A549 (cell line): Measurements from ENCODE around the gene MLLT11. TPM values are rescaled to one million over a fixed set of nuclear protein-coding genes. Genes with fewer than 3 reads are reported as not detected.
A peak's percentile ranks its signal among the peaks of the same experiment; 100 is the strongest.

ENCODE experiments used
- CBX8 ChIP-seq: fragments of 200-600 bp; sonication (generic); IDR thresholded peaks from 2 replicates; pipeline ENCODE4 v1.6.1; 2016
- CHD2 ChIP-seq: fragments of 150-350 bp; IDR thresholded peaks from 2 replicates; pipeline ENCODE4 v1.6.1; 2014; ENCODE audit warnings: low read length; ENCODE audit not compliant: partially characterized antibody
- CHD4 ChIP-seq: fragments of 200-600 bp; sonication (generic); IDR thresholded peaks from 2 replicates; pipeline ENCODE4 v1.6.1; 2016; ENCODE audit warnings: antibody characterized with exemption, mild to moderate bottlenecking, borderline replicate concordance
- E2F6 ChIP-seq: IDR thresholded peaks from 2 replicates; pipeline ENCODE4 v1.6.1; 2012; ENCODE audit warnings: low read depth, borderline replicate concordance
- EHF ChIP-seq: fragments of 250-450 bp; sonication (Bioruptor Pico); IDR thresholded peaks from 2 replicates; pipeline ENCODE4 v1.5.0; 2020; ENCODE audit warnings: mild to moderate bottlenecking
- EHMT2 ChIP-seq: fragments of 200-600 bp; sonication (generic); IDR thresholded peaks from 2 replicates; pipeline ENCODE4 v1.6.1; 2016; ENCODE audit warnings: antibody characterized with exemption, low read depth, mild to moderate bottlenecking, moderate library complexity
- EP300 ChIP-seq, 2 experiments: fragments of >200 bp; sonication (Bioruptor Twin); formaldehyde crosslinking; IDR thresholded peaks; 2 replicates in 1 of 2; 3 replicates in 1 of 2; pipeline ENCODE4 v1.6.1; 2016 to 2017
- FOSB ChIP-seq: fragments of 250-450 bp; sonication (Bioruptor Pico); IDR thresholded peaks from 2 replicates; pipeline ENCODE4 v1.5.0; 2020; ENCODE audit warnings: mild to moderate bottlenecking, moderate library complexity
- FOSL2 ChIP-seq, 2 experiments: fragments of 450-650 bp in 1 of 2; fragments of >200 bp in 1 of 2; sonication (Bioruptor Twin) in 1 of 2; formaldehyde crosslinking; IDR thresholded peaks; 2 replicates each; pipeline versions ENCODE4 v1.5.0 to v1.6.1; 2016 to 2020; ENCODE audit warnings: mild to moderate bottlenecking in 1 of 2, moderate library complexity in 1 of 2
- FOXS1 ChIP-seq: fragments of 250-450 bp; sonication (Bioruptor Pico); IDR thresholded peaks from 2 replicates; pipeline ENCODE4 v1.5.0; 2020; ENCODE audit warnings: mild to moderate bottlenecking, moderate library complexity
- HOXA7 ChIP-seq: fragments of 250-450 bp; sonication (Bioruptor Pico); IDR thresholded peaks from 2 replicates; pipeline ENCODE4 v1.5.0; 2020; ENCODE audit warnings: mild to moderate bottlenecking, moderate library complexity
- HOXB13 ChIP-seq: fragments of 250-450 bp; sonication (Bioruptor Pico); IDR thresholded peaks from 2 replicates; pipeline ENCODE4 v1.5.0; 2020; ENCODE audit warnings: low read depth, mild to moderate bottlenecking, moderate library complexity
- JUN ChIP-seq, 2 experiments: fragments of >200 bp; sonication (Bioruptor Twin); formaldehyde crosslinking; IDR thresholded peaks; 2 replicates in 1 of 2; 3 replicates in 1 of 2; pipeline ENCODE4 v1.6.1; 2016 to 2017
- JUNB ChIP-seq: fragments of >200 bp; sonication (Bioruptor Twin); formaldehyde crosslinking; IDR thresholded peaks from 2 replicates; pipeline ENCODE4 v1.6.1; 2016
- MAZ ChIP-seq: fragments of 150-350 bp; IDR thresholded peaks from 2 replicates; pipeline ENCODE4 v1.6.1; 2014; ENCODE audit warnings: antibody characterized with exemption, low read depth, low read length, borderline replicate concordance
- NR3C1 ChIP-seq: fragments of >200 bp; sonication (Bioruptor Twin); formaldehyde crosslinking; IDR thresholded peaks from 3 replicates; pipeline ENCODE4 v1.6.1; 2017
- POLR2A ChIP-seq: IDR thresholded peaks from 2 replicates; pipeline ENCODE4 v1.6.1; 2012; ENCODE audit warnings: mild to moderate bottlenecking, low read length
- POLR2AphosphoS2 ChIP-seq: conservative IDR thresholded peaks from 2 replicates; pipeline ENCODE4 v1.6.1; 2012; ENCODE audit warnings: low read length, improper control_type of control experiment, inconsistent platforms
- RAD21 ChIP-seq, 2 experiments: fragments of >200 bp in 1 of 2; sonication (Bioruptor Twin) in 1 of 2; formaldehyde crosslinking in 1 of 2; IDR thresholded peaks in 1 of 2; conservative IDR thresholded peaks in 1 of 2; 2 replicates in 1 of 2; 3 replicates in 1 of 2; pipeline ENCODE4 v1.6.1; 2012 to 2018; ENCODE audit warnings: inconsistent platforms in 1 of 2
- RARB ChIP-seq: fragments of 250-450 bp; sonication (Bioruptor Pico); IDR thresholded peaks from 2 replicates; pipeline ENCODE4 v1.8.0; 2021; ENCODE audit warnings: mild to moderate bottlenecking, moderate library complexity
- SMC3 ChIP-seq: fragments of >200 bp; sonication (Bioruptor Twin); formaldehyde crosslinking; IDR thresholded peaks from 3 replicates; pipeline ENCODE4 v1.6.1; 2018; ENCODE audit warnings: inconsistent platforms
- SREBF2 ChIP-seq: fragments of 450-650 bp; IDR thresholded peaks from 2 replicates; pipeline ENCODE4 v1.6.1; 2014; ENCODE audit warnings: mild to moderate bottlenecking, moderate library complexity
- ZC3H11A ChIP-seq: fragments of 450-650 bp; IDR thresholded peaks from 2 replicates; pipeline ENCODE4 v1.6.1; 2014; ENCODE audit warnings: antibody characterized with exemption, mild to moderate bottlenecking
- ZNF302 ChIP-seq: fragments of 250-450 bp; sonication (Bioruptor Pico); IDR thresholded peaks from 2 replicates; pipeline ENCODE4 v1.9.0; 2021; ENCODE audit warnings: inconsistent platforms, mild to moderate bottlenecking, moderate library complexity
- polyA plus RNA-seq, 4 experiments: library from polyadenylated mRNA; depleted of rRNA in 3 of 4; stranded (reverse); fragments of >200 nt; fragmentation: RNase III in 1 of 4; extraction: RNeasy Plus Mini Kit Qiagen cat#74134 plus additional on column Dnase treatment in 1 of 4; gene quantifications; 2 replicates in 3 of 4; 3 replicates in 1 of 4; pipeline ENCODE4 v1.2.3, GENCODE V29; 2011 to 2017
- TF ChIP-seq, protein P1 (sequence below): fragments of 250-450 bp; sonication (Bioruptor Pico); IDR thresholded peaks from 2 replicates; pipeline ENCODE4 v1.5.0; 2020; ENCODE audit warnings: low read depth, mild to moderate bottlenecking, moderate library complexity
- TF ChIP-seq, protein P2 (sequence below): fragments of 200-600 bp; sonication (generic); IDR thresholded peaks from 2 replicates; pipeline ENCODE4 v1.6.1; 2016; ENCODE audit warnings: antibody characterized with exemption, mild to moderate bottlenecking, moderate library complexity
- TF ChIP-seq, protein P3 (sequence below): fragments of 250-450 bp; sonication (Bioruptor Pico); IDR thresholded peaks from 2 replicates; pipeline ENCODE4 v1.5.0; 2021; ENCODE audit warnings: mild to moderate bottlenecking, moderate library complexity, borderline replicate concordance
- TF ChIP-seq, protein P4 (sequence below): IDR thresholded peaks from 2 replicates; pipeline ENCODE4 v1.6.1; 2012
- TF ChIP-seq, protein P5 (sequence below): fragments of >200 bp; sonication (Bioruptor Twin); formaldehyde crosslinking; IDR thresholded peaks from 3 replicates; pipeline ENCODE4 v1.6.1; 2016
- TF ChIP-seq, protein P6 (sequence below): fragments of >200 bp; sonication (Bioruptor Twin); formaldehyde crosslinking; IDR thresholded peaks from 3 replicates; pipeline ENCODE4 v1.5.1; 2016

Gene MLLT11
- polyA plus RNA-seq, 2 of the 4 experiments (the other 2 are of a cell fraction): 28.2 to 33.7 TPM

DNA sequence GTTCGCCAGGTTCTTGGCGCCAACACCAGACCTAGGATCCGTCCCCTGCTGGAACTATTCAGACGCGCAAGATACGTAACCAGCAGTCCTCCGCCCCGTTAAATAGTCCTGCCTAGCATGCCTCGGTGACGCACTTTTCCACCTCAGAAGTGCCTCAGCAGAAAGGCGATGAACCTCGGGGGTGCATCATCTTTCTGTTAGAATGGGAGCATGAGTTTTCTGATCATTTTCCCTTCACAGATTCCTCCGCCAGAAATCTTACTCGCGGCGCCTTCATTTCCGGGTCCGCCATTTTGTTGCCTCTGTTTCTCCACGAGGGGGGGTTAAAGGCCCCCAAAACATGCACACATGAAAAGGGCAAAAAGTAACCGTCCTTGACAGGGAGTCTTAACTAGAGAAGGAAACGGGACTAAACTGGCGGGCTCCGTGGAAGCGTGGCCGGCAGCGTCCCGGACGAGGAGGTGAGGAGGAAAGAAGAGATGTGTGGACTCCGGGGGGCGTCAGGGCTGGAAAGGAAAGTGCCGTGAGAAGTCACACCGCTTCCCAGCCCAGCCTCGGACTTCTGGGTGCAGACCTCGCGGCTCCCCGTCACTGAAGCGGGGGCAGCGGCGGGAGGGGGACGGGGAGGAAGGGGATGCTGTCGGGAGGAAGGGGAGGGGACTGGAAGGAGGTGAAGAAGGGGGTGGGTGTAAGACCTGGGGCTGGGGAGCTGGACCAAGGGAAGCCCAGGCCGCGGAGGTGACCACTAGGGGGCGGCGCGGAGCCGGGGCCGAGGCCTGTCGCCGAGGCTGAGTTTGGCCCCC is 10.5 kb downstream of the MLLT11 start, which contains the start of gene GABPB2 (continued):
- TF ChIP-seq CHD4 (no peak), E2F6 (peak; percentile 91), SREBF2 (no peak), HOXA7 (peak; percentile 54), SMC3 (peak; percentile 50; the same call in 1 of the 3 replicates), FOXS1 (peak; percentile 57; the same call in 1 of the 2 replicates), EHF (CRISPR knock-in tag) (peak; percentile 94), RAD21 (conservative IDR thresholded peaks at IDR 0.05 in 1 of 2, IDR thresholded peaks at IDR 0.05 in 1 of 2) (peak; percentile 44 to 56; a peak in 3 of 5 replicates), EHMT2 (no peak), ZC3H11A (no peak), ZNF302 (CRISPR knock-in tag) (no peak; the same call in 1 of the 2 replicates), JUN (IDR thresholded peaks at IDR 0.05) (peak; percentile 95), EP300 (IDR thresholded peaks at IDR 0.05) (no peak), NR3C1 (no peak), CBX8 (no peak), FOSL2 (IDR thresholded peaks at IDR 0.05) (no peak), FOSL2 (CRISPR knock-in tag; IDR thresholded peaks at IDR 0.05) (peak; percentile 73), MAZ (no peak; the same call in 1 of the 2 replicates), JUNB (no peak), CHD2 (peak; percentile 63), POLR2AphosphoS2 (no peak), FOSB (no peak), RARB (CRISPR knock-in tag) (0 out of 2 replicates have a peak, but pooled peaks have one; percentile 18), HOXB13 (peak; percentile 88), POLR2A (peak; percentile 77)
- TF ChIP-seq, protein P1, sequence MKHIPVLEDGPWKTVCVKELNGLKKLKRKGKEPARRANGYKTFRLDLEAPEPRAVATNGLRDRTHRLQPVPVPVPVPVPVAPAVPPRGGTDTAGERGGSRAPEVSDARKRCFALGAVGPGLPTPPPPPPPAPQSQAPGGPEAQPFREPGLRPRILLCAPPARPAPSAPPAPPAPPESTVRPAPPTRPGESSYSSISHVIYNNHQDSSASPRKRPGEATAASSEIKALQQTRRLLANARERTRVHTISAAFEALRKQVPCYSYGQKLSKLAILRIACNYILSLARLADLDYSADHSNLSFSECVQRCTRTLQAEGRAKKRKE (CRISPR knock-in tag): peak; percentile 34
- TF ChIP-seq, protein P2, sequence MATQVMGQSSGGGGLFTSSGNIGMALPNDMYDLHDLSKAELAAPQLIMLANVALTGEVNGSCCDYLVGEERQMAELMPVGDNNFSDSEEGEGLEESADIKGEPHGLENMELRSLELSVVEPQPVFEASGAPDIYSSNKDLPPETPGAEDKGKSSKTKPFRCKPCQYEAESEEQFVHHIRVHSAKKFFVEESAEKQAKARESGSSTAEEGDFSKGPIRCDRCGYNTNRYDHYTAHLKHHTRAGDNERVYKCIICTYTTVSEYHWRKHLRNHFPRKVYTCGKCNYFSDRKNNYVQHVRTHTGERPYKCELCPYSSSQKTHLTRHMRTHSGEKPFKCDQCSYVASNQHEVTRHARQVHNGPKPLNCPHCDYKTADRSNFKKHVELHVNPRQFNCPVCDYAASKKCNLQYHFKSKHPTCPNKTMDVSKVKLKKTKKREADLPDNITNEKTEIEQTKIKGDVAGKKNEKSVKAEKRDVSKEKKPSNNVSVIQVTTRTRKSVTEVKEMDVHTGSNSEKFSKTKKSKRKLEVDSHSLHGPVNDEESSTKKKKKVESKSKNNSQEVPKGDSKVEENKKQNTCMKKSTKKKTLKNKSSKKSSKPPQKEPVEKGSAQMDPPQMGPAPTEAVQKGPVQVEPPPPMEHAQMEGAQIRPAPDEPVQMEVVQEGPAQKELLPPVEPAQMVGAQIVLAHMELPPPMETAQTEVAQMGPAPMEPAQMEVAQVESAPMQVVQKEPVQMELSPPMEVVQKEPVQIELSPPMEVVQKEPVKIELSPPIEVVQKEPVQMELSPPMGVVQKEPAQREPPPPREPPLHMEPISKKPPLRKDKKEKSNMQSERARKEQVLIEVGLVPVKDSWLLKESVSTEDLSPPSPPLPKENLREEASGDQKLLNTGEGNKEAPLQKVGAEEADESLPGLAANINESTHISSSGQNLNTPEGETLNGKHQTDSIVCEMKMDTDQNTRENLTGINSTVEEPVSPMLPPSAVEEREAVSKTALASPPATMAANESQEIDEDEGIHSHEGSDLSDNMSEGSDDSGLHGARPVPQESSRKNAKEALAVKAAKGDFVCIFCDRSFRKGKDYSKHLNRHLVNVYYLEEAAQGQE: peak; percentile 22; the same call in 1 of the 2 replicates
- TF ChIP-seq, protein P3, sequence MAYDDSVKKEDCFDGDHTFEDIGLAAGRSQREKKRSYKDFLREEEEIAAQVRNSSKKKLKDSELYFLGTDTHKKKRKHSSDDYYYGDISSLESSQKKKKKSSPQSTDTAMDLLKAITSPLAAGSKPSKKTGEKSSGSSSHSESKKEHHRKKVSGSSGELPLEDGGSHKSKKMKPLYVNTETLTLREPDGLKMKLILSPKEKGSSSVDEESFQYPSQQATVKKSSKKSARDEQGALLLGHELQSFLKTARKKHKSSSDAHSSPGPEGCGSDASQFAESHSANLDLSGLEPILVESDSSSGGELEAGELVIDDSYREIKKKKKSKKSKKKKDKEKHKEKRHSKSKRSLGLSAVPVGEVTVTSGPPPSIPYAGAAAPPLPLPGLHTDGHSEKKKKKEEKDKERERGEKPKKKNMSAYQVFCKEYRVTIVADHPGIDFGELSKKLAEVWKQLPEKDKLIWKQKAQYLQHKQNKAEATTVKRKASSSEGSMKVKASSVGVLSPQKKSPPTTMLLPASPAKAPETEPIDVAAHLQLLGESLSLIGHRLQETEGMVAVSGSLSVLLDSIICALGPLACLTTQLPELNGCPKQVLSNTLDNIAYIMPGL (CRISPR knock-in tag): peak; percentile 92; the same call in 1 of the 2 replicates
- TF ChIP-seq, protein P4, sequence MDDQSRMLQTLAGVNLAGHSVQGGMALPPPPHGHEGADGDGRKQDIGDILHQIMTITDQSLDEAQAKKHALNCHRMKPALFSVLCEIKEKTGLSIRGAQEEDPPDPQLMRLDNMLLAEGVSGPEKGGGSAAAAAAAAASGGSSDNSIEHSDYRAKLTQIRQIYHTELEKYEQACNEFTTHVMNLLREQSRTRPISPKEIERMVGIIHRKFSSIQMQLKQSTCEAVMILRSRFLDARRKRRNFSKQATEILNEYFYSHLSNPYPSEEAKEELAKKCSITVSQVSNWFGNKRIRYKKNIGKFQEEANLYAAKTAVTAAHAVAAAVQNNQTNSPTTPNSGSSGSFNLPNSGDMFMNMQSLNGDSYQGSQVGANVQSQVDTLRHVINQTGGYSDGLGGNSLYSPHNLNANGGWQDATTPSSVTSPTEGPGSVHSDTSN: peak; percentile 96
- TF ChIP-seq, protein P5, sequence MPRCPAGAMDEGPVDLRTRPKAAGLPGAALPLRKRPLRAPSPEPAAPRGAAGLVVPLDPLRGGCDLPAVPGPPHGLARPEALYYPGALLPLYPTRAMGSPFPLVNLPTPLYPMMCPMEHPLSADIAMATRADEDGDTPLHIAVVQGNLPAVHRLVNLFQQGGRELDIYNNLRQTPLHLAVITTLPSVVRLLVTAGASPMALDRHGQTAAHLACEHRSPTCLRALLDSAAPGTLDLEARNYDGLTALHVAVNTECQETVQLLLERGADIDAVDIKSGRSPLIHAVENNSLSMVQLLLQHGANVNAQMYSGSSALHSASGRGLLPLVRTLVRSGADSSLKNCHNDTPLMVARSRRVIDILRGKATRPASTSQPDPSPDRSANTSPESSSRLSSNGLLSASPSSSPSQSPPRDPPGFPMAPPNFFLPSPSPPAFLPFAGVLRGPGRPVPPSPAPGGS: peak; percentile 78; the same call in 2 of the 3 replicates
- TF ChIP-seq, protein P6, sequence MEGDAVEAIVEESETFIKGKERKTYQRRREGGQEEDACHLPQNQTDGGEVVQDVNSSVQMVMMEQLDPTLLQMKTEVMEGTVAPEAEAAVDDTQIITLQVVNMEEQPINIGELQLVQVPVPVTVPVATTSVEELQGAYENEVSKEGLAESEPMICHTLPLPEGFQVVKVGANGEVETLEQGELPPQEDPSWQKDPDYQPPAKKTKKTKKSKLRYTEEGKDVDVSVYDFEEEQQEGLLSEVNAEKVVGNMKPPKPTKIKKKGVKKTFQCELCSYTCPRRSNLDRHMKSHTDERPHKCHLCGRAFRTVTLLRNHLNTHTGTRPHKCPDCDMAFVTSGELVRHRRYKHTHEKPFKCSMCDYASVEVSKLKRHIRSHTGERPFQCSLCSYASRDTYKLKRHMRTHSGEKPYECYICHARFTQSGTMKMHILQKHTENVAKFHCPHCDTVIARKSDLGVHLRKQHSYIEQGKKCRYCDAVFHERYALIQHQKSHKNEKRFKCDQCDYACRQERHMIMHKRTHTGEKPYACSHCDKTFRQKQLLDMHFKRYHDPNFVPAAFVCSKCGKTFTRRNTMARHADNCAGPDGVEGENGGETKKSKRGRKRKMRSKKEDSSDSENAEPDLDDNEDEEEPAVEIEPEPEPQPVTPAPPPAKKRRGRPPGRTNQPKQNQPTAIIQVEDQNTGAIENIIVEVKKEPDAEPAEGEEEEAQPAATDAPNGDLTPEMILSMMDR: peak; percentile 89
